ENCODE data around the gene ADCY7.

ADCY7 gene

DNA sequence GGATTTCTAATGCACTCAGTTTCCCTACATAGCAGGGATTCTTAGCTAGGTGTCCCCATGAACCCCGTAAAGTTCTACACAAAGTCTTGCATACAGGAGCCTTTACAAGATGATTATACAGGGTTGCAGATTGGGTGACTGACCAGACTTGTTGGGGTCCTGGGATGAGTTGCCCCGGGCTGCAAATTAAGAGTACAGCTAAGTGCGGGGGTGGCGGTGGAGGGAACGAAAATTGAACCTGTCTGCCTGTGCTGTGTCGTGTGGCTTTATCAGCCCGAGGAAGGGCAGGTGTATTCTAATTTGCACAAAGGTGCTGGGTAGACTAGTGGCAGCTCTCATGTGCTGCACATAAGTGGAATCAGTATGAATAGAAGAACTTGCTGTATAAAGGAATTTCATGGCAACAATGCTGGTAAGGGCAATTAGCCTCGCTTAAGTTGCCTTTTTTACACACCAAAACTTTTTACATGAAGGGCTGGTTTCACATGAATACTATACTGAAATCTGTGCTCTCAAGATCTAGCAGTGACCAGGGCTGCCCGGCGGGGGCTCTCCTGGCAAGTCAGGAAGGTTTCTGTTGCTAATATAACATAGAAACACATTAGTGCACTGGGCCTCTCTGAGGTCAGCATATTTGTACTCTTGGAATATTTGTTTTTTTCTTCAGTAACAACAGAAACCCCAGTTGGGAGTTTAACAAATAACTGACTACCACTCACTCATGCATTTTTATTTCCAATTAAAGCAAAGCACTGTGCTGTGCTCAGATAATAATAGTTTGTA is 50.7 kb downstream of the ADCY7 start:
- CTCF ChIA-PET, result interaction anchor here (5.7 kb wide), 1 partner anchor 10 kb away, joined by 45 read pairs; no protein-coding TSS in a partner anchor
- no peak for DNase-seq
- no peaks in the 10 kb centered on the region for H3K9me3 ChIP-seq (ENCODE audit: control extremely low read depth in 1 of 5, control insufficient read depth in 4 of 5, insufficient read depth in 2 of 5, low read depth in 1 of 5, low read length in 4 of 5)
- H3K27ac ChIP-seq (ENCODE audit: insufficient read depth in 1 of 2, low read depth in 1 of 2, low read length in 2 of 2, poor library complexity in 1 of 2, severe bottlenecking in 2 of 2), result no peak overlapping the region
- no peaks in the 10 kb centered on the region for H3K27me3 ChIP-seq (replicated peaks in 2 of 5; ENCODE audit: control insufficient read depth in 4 of 5, insufficient read depth in 5 of 5, low read length in 4 of 5)
- POLR2A ChIA-PET, result no interaction called here
- H3K36me3 ChIP-seq (ENCODE audit: control insufficient read depth in 4 of 4, insufficient read depth in 4 of 4, low read length in 3 of 4), result peaks cover 23 to 95% (median 69%) of the 10 kb centered on the region in 4 experiments
- peaks cover 0 to 21% (median 7%) of the 10 kb centered on the region in 4 experiments for H3K4me1 ChIP-seq (ENCODE audit: control extremely low read depth in 1 of 4, control insufficient read depth in 4 of 4, insufficient read depth in 4 of 4, low read length in 3 of 4)
- 94% methylated on average over 6 of the region's 10 CpGs for WGBS (ENCODE audit: insufficient coverage)
- H3K4me3 ChIP-seq (ENCODE audit: control insufficient read depth in 1 of 7, extremely low read depth in 1 of 7, insufficient read depth in 4 of 7, low read depth in 2 of 7, low read length in 6 of 7), result no peak overlapping the region

DNA sequence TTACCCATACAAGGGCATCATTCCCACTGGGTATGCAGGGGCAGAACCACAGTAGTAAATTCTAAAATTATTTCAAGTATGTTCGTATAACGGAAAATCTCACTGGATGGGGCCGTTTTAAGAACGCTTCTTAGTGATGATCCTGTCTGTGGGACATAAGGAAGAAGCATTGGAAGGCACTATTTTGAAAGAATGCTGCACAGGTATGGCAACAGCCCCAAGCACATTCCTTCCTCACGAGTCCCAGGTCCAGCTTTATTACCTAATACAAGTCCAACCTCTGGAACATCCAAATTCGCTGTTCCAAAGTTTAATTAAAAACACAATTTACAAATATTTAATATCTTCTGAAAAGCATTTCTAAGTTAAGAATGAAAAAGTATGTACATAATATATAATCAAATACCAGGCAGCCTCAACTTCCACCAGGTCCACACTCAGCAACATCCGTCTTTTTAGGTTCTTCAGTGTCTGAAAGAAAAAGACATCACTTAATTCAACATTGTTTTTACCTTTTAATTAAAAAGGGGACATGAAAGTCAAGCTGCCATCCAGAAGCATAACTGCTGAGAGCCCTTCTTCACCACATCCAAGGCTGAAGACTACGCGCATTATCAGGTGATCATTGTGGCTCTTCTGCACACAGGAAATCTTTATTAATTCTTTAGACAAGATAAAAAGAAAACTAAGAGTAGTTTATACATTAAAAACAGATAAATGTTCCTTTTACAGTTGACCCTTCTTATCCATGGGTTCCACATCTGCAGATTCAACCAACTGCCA is 52.6 kb downstream of the ADCY7 start:
- peaks cover 31 to 93% (median 74%) of the 10 kb centered on the region in 4 experiments for H3K36me3 ChIP-seq (ENCODE audit: control insufficient read depth in 4 of 4, insufficient read depth in 4 of 4, low read length in 3 of 4)
- H3K27me3 ChIP-seq (replicated peaks in 2 of 5; ENCODE audit: control insufficient read depth in 4 of 5, insufficient read depth in 5 of 5, low read length in 4 of 5), result no peaks in the 10 kb centered on the region
- no peaks in the 10 kb centered on the region for H3K9me3 ChIP-seq (ENCODE audit: control extremely low read depth in 1 of 5, control insufficient read depth in 4 of 5, insufficient read depth in 2 of 5, low read depth in 1 of 5, low read length in 4 of 5)
- DNase-seq, result no peak
- H3K27ac ChIP-seq (ENCODE audit: insufficient read depth in 1 of 2, low read depth in 1 of 2, low read length in 2 of 2, poor library complexity in 1 of 2, severe bottlenecking in 2 of 2), result no peak overlapping the region
- no peak overlapping the region for H3K4me3 ChIP-seq (ENCODE audit: control insufficient read depth in 1 of 7, extremely low read depth in 1 of 7, insufficient read depth in 4 of 7, low read depth in 2 of 7, low read length in 6 of 7)
- WGBS (ENCODE audit: insufficient coverage), result 89% methylated on average over 8 of the region's 9 CpGs
- CTCF ChIA-PET, result interaction anchor here (0.6 kb wide), 1 partner anchor 511 kb away, joined by 3 read pairs; no protein-coding TSS in a partner anchor
- POLR2A ChIA-PET, result no interaction called here
- H3K4me1 ChIP-seq (ENCODE audit: control extremely low read depth in 1 of 4, control insufficient read depth in 4 of 4, insufficient read depth in 4 of 4, low read length in 3 of 4), result peaks cover 0 to 10% (median 4%) of the 10 kb centered on the region in 4 experiments

DNA sequence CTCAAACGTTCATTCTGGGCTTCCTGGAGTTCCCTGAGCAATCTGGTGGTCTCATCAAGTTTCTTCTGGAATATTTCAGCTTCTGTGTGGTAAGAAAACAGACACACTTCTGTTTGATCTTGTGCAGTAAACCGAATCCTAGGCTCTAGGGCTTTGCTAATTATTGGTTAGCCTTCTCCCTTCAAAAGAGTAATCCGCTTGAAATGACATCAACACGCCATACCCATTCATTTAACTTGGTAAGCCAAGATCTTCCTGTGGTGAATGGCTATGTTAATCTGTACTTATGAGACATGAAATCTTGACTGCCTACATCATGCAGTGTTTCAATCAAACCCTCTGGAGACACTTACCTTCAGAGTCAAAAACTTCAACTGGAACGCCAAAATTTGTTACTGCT is 54.0 kb downstream of the ADCY7 start:
- ChIA-PET POLR2A (no interaction called here), CTCF (no interaction called here)
- H3K36me3 ChIP-seq (ENCODE audit: control insufficient read depth in 4 of 4, insufficient read depth in 4 of 4, low read length in 3 of 4), result peaks cover 37 to 93% (median 76%) of the 10 kb centered on the region in 4 experiments
- H3K9me3 ChIP-seq (ENCODE audit: control extremely low read depth in 1 of 5, control insufficient read depth in 4 of 5, insufficient read depth in 2 of 5, low read depth in 1 of 5, low read length in 4 of 5), result no peaks in the 10 kb centered on the region
- H3K27ac ChIP-seq (ENCODE audit: insufficient read depth in 1 of 2, low read depth in 1 of 2, low read length in 2 of 2, poor library complexity in 1 of 2, severe bottlenecking in 2 of 2), result no peak overlapping the region
- WGBS (ENCODE audit: insufficient coverage), result 93% methylated on average over 3 of the region's 5 CpGs
- no peak for DNase-seq
- H3K4me1 ChIP-seq (ENCODE audit: control extremely low read depth in 1 of 4, control insufficient read depth in 4 of 4, insufficient read depth in 4 of 4, low read length in 3 of 4), result no peaks in the 10 kb centered on the region
- H3K27me3 ChIP-seq (replicated peaks in 2 of 5; ENCODE audit: control insufficient read depth in 4 of 5, insufficient read depth in 5 of 5, low read length in 4 of 5), result no peaks in the 10 kb centered on the region
- no peak overlapping the region for H3K4me3 ChIP-seq (ENCODE audit: control insufficient read depth in 1 of 7, extremely low read depth in 1 of 7, insufficient read depth in 4 of 7, low read depth in 2 of 7, low read length in 6 of 7)

DNA sequence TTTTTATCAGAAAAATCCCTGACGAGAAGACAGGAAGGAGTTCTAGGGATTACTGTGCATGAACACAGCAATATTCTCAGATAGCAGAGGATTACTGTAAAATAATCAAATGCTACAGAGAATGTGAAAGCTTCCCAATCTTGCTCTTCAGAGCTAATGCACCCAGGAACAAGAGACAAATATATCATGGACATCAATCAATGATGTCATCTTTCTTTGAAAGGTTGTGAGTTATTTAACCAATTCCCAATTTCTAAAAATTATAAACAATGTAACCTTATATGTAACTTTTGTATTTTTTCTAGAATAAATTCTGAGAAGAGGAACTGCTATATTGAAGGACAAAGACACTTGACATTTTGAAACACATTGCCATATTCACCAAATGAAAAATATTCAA is 56.0 kb downstream of the ADCY7 start:
- Histone ChIP-seq H3K4me1 (ENCODE audit: control extremely low read depth in 1 of 4, control insufficient read depth in 4 of 4, insufficient read depth in 4 of 4, low read length in 3 of 4) (peaks cover 0 to 2% (median 0%) of the 10 kb centered on the region in 4 experiments), H3K27ac (ENCODE audit: insufficient read depth in 1 of 2, low read depth in 1 of 2, low read length in 2 of 2, poor library complexity in 1 of 2, severe bottlenecking in 2 of 2) (no peak overlapping the region), H3K27me3 (replicated peaks in 2 of 5; ENCODE audit: control insufficient read depth in 4 of 5, insufficient read depth in 5 of 5, low read length in 4 of 5) (no peaks in the 10 kb centered on the region), H3K4me3 (ENCODE audit: control insufficient read depth in 1 of 7, extremely low read depth in 1 of 7, insufficient read depth in 4 of 7, low read depth in 2 of 7, low read length in 6 of 7) (no peak overlapping the region), H3K36me3 (ENCODE audit: control insufficient read depth in 4 of 4, insufficient read depth in 4 of 4, low read length in 3 of 4) (peaks cover 33 to 85% (median 61%) of the 10 kb centered on the region in 4 experiments), H3K9me3 (ENCODE audit: control extremely low read depth in 1 of 5, control insufficient read depth in 4 of 5, insufficient read depth in 2 of 5, low read depth in 1 of 5, low read length in 4 of 5) (no peaks in the 10 kb centered on the region)
- ChIA-PET POLR2A (no interaction called here), CTCF (interaction anchor here (0.9 to 2.4 kb wide), 10 partner anchors 9 to 484 kb away, joined by 3 to 13 read pairs (median 3); no protein-coding TSS in a partner anchor)
- no CpG with 5 or more reads among the region's 1 CpG for WGBS (ENCODE audit: insufficient coverage)
- DNase-seq, result no peak

DNA sequence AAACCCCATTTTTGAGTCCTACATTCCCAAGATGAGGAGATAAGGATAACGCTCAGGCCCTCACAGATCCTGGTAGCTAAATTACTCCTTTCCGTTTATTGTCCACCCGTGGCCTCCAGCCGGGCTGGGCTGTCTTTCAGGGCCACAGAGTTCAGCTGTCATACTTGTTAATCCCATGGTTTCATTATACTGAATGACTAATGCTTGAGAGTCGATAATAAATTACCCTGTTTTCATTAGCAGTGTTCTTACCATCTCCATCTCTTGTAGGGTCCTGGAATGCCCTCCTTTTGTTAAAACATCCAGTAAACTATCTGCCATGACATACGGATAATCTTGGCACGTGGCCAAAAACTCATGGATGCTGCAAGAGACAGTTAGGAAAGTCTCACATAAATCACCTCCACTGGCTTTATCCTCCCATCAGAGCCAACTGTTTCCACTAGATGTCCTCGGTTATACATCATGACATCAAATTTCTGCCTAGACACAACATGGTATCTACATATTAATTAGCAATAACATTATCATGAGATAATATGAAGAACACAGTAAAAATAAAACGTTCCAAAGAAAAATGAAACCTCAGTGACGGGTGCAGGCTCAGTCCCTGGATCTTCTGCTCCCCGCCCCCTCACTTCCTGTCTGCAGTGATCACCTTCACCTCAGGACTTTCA is 57.1 kb downstream of the ADCY7 start:
- POLR2A ChIA-PET, result no interaction called here

DNA sequence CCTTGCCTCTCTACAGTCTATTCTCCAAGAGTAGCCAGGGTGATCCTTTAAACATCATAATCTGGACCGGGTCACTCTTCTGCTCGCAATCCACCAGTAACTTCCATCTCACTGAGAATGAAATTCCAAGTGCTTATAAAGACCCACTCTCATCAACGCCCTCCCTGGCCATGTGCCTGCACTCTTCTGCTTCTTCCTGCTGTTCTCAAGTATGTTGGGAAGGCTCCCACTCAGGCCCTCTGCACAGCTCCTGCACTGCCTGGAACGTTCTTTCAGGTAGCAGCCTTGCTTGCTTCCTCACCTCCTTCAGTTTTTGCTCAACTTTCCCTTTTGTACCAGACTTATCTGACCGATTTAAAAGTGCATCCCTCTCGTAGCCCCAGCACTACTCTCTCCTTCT is 58.0 kb downstream of the ADCY7 start:
- ChIA-PET POLR2A (no interaction called here), CTCF (interaction anchor here (0.6 to 2.4 kb wide), 6 partner anchors 29 to 341 kb away, joined by 3 to 9 read pairs (median 3); no protein-coding TSS in a partner anchor)
- 98% methylated on average over 5 of the region's 6 CpGs for WGBS (ENCODE audit: insufficient coverage)
- peaks cover 0 to 6% (median 0%) of the 10 kb centered on the region in 4 experiments for H3K4me1 ChIP-seq (ENCODE audit: control extremely low read depth in 1 of 4, control insufficient read depth in 4 of 4, insufficient read depth in 4 of 4, low read length in 3 of 4)
- H3K9me3 ChIP-seq (ENCODE audit: control extremely low read depth in 1 of 5, control insufficient read depth in 4 of 5, insufficient read depth in 2 of 5, low read depth in 1 of 5, low read length in 4 of 5), result no peaks in the 10 kb centered on the region
- H3K27ac ChIP-seq (ENCODE audit: insufficient read depth in 1 of 2, low read depth in 1 of 2, low read length in 2 of 2, poor library complexity in 1 of 2, severe bottlenecking in 2 of 2), result peak overlapping the region in 1 of 2 experiments; percentile 3
- peaks cover 33 to 80% (median 53%) of the 10 kb centered on the region in 4 experiments for H3K36me3 ChIP-seq (ENCODE audit: control insufficient read depth in 4 of 4, insufficient read depth in 4 of 4, low read length in 3 of 4)
- H3K4me3 ChIP-seq (ENCODE audit: control insufficient read depth in 1 of 7, extremely low read depth in 1 of 7, insufficient read depth in 4 of 7, low read depth in 2 of 7, low read length in 6 of 7), result no peak overlapping the region
- no peaks in the 10 kb centered on the region for H3K27me3 ChIP-seq (replicated peaks in 2 of 5; ENCODE audit: control insufficient read depth in 4 of 5, insufficient read depth in 5 of 5, low read length in 4 of 5)
- DNase-seq, result no peak

More for the DNA sequence above, 57.1 kb downstream of the ADCY7 start:
- Histone ChIP-seq H3K27me3 (replicated peaks in 2 of 5; ENCODE audit: control insufficient read depth in 4 of 5, insufficient read depth in 5 of 5, low read length in 4 of 5) (no peaks in the 10 kb centered on the region), H3K4me1 (ENCODE audit: control extremely low read depth in 1 of 4, control insufficient read depth in 4 of 4, insufficient read depth in 4 of 4, low read length in 3 of 4) (peaks cover 0 to 3% (median 0%) of the 10 kb centered on the region in 4 experiments), H3K9me3 (ENCODE audit: control extremely low read depth in 1 of 5, control insufficient read depth in 4 of 5, insufficient read depth in 2 of 5, low read depth in 1 of 5, low read length in 4 of 5) (no peaks in the 10 kb centered on the region), H3K36me3 (ENCODE audit: control insufficient read depth in 4 of 4, insufficient read depth in 4 of 4, low read length in 3 of 4) (peaks cover 34 to 82% (median 58%) of the 10 kb centered on the region in 4 experiments), H3K27ac (ENCODE audit: insufficient read depth in 1 of 2, low read depth in 1 of 2, low read length in 2 of 2, poor library complexity in 1 of 2, severe bottlenecking in 2 of 2) (no peak overlapping the region), H3K4me3 (ENCODE audit: control insufficient read depth in 1 of 7, extremely low read depth in 1 of 7, insufficient read depth in 4 of 7, low read depth in 2 of 7, low read length in 6 of 7) (no peak overlapping the region)
- WGBS (ENCODE audit: insufficient coverage), result 92% methylated on average over 9 of the region's 11 CpGs
- peak in 2 of 3 donors; percentile 39 to 41 for DNase-seq
- CTCF ChIA-PET, result interaction anchor here (0.9 to 2.4 kb wide), 10 partner anchors 9 to 483 kb away, joined by 3 to 13 read pairs (median 3); no protein-coding TSS in a partner anchor

Data from common myeloid progenitor, CD34-positive (primary cell).